Stimulated activated CD8-positive, alpha-beta memory T cell treated with anti-CD3 and anti-CD28 coated beads, Interleukin-15, amount 100 ng/mL, for 1 hour (primary cell): ENCODE measurements around the gene TIAM2.

Experiments used
- DNase-seq: peaks from one replicate; pipeline ENCODE4 v3.0.0-alpha.2; 2020; ENCODE audit warnings: low read depth

TIAM2 gene

GRCh38 chr6:155235087-155235486, 240.0 kb downstream of the TIAM2 start:
- no peak for DNase-seq

GRCh38 chr6:155237613-155238012, 242.5 kb downstream of the TIAM2 start:
- no peak for DNase-seq

GRCh38 chr6:155240905-155241600, 245.9 kb downstream of the TIAM2 start:
- DNase-seq = no peak

GRCh38 chr6:155241966-155242365, 246.9 kb downstream of the TIAM2 start:
- DNase-seq = no peak

- DNase-seq = no peak
Observed at GRCh38 chr6:155244434-155244833, 249.3 kb downstream of the TIAM2 start.

- DNase-seq = no peak
Observed at GRCh38 chr6:155245193-155245592, 250.1 kb downstream of the TIAM2 start.

- no peak for DNase-seq
Observed at GRCh38 chr6:155245831-155246230, 250.7 kb downstream of the TIAM2 start.

GRCh38 chr6:155246825-155247224, 251.7 kb downstream of the TIAM2 start:
- no peak for DNase-seq

- DNase-seq = no peak
Observed at GRCh38 chr6:155247618-155248007, 252.5 kb downstream of the TIAM2 start.

GRCh38 chr6:155248008-155249001, 253.2 kb downstream of the TIAM2 start:
- DNase-seq = no peak

- DNase-seq = no peak
Observed at GRCh38 chr6:155250701-155251381, 255.7 kb downstream of the TIAM2 start.

- no peak for DNase-seq
Observed at GRCh38 chr6:155252581-155252980, 257.5 kb downstream of the TIAM2 start.

GRCh38 chr6:155253337-155253736, 258.2 kb downstream of the TIAM2 start:
- DNase-seq = no peak

GRCh38 chr6:155254139-155254538, 259.0 kb downstream of the TIAM2 start:
- no peak for DNase-seq

- no peak for DNase-seq
Observed at GRCh38 chr6:155256122-155256795, 261.1 kb downstream of the TIAM2 start.

GRCh38 chr6:155257796-155258195, 262.7 kb downstream of the TIAM2 start:
- no peak for DNase-seq

- no peak for DNase-seq
Observed at GRCh38 chr6:155259204-155259603, 264.1 kb downstream of the TIAM2 start.

- no peak for DNase-seq
Observed at GRCh38 chr6:155259897-155260296, 264.8 kb downstream of the TIAM2 start.

- DNase-seq = no peak
Observed at GRCh38 chr6:155260686-155261085, 265.6 kb downstream of the TIAM2 start.

GRCh38 chr6:155261111-155261900, 266.2 kb downstream of the TIAM2 start:
- DNase-seq = no peak

GRCh38 chr6:155262655-155263054, 267.5 kb downstream of the TIAM2 start:
- no peak for DNase-seq
